K562 (cell line): ENCODE measurements around the gene ABI3BP. TPM values are rescaled to one million over a fixed set of nuclear protein-coding genes. Genes with fewer than 3 reads are reported as not detected.

Source experiments
- ATAC-seq: fragments of 200-7000 bp; cut with Tn5 transposase; 3 replicates; pipeline ENCODE4 v1.9.1; 2020; ENCODE audit warnings: moderate library complexity
- BruUV-seq: library from RNA; stranded (reverse); fragments of 400-500 nt; replicated peaks from 2 replicates; lab custom pipeline; 2021; lab: Mats Ljungman, UMichigan
- CTCF ChIA-PET: fragments of 300-600 bp; formaldehyde crosslinking; extraction: SDS; loops from one replicate; lab custom pipeline; 2021; ENCODE audit warnings: low intra/inter-chr PET ratio; lab: Yijun Ruan, JAX
- POLR2A ChIA-PET: fragments of 300-600, 350-650 bp; sonication (Branson Sonifier 250); formaldehyde crosslinking; extraction: SDS; loops from one replicate; lab custom pipeline; 2021; ENCODE audit warnings: antibody characterized with exemption, inconsistent platforms; lab: Yijun Ruan, JAX
- DNase-seq, 4 experiments: peaks; one replicate each; pipeline versions ENCODE4 v3.0.0 to v3.0.0-alpha.2; 2011 to 2018; ENCODE audit warnings: low spot score in 3 of 4, mixed read lengths in 3 of 4; ENCODE audit errors: extremely low read depth in 1 of 4
- FAIRE-seq: peaks from 2 replicates; lab custom pipeline; 2011; peaks lifted over from hg19 to GRCh38; lab: Jason Lieb, UNC
- H2AFZ ChIP-seq: 2 replicates; pipeline ENCODE4 v1.6.0; 2011; ENCODE audit warnings: low read depth, low read length, control low read depth, inconsistent platforms
- H3K27ac ChIP-seq: fragments of 200-600 bp; 3 replicates; pipeline ENCODE4 v1.8.0; 2011; ENCODE audit warnings: low read depth, mild to moderate bottlenecking, control low read depth, inconsistent platforms, low read length, moderate library complexity, mixed read lengths; ENCODE audit errors: extremely low read depth
- H3K27me3 ChIP-seq, 2 experiments: fragments of 300-600 bp in 1 of 2; 2 replicates in 1 of 2; 3 replicates in 1 of 2; pipeline versions ENCODE4 v1.6.0 to v1.8.0; 2011; ENCODE audit warnings: inconsistent platforms in 2 of 2, low read length in 2 of 2, mild to moderate bottlenecking in 1 of 2, mixed read lengths in 1 of 2, moderate library complexity in 1 of 2; ENCODE audit not compliant: control insufficient read depth in 2 of 2, insufficient read depth in 2 of 2
- H3K36me3 ChIP-seq: fragments of 300-600 bp; 3 replicates; pipeline ENCODE4 v1.8.0; 2011; ENCODE audit warnings: mild to moderate bottlenecking, low read length, inconsistent platforms; ENCODE audit not compliant: control insufficient read depth, insufficient read depth
- H3K4me1 ChIP-seq, 2 experiments: fragments of 200-600 bp in 1 of 2; replicated peaks in 1 of 2; 2 replicates in 1 of 2; 3 replicates in 1 of 2; pipeline versions ENCODE4 v1.5.1 to v1.8.0; 2011; ENCODE audit warnings: inconsistent platforms in 2 of 2, low read length in 2 of 2, mild to moderate bottlenecking in 1 of 2, mixed read lengths in 1 of 2, moderate library complexity in 1 of 2; ENCODE audit not compliant: control insufficient read depth in 2 of 2, insufficient read depth in 2 of 2
- H3K4me2 ChIP-seq: 2 replicates; pipeline ENCODE4 v1.6.1; 2011; ENCODE audit warnings: low read length, control low read depth, inconsistent platforms, mixed read lengths; ENCODE audit not compliant: insufficient read depth
- H3K4me3 ChIP-seq: fragments of 200-600 bp; sonication (generic), shearing (Covaris generic); 2 replicates; pipeline ENCODE4 v1.5.1; 2016; ENCODE audit warnings: control low read depth, inconsistent platforms
- H3K79me2 ChIP-seq: fragments of 200-600 bp; 3 replicates; pipeline ENCODE4 v1.8.0; 2011; ENCODE audit warnings: low read length, inconsistent platforms; ENCODE audit not compliant: control insufficient read depth, insufficient read depth
- H3K9ac ChIP-seq, 2 experiments: 2 replicates each; pipeline versions ENCODE4 v1.6.0 to v1.6.1; 2011; ENCODE audit warnings: low read depth in 2 of 2, low read length in 2 of 2, control low read depth in 1 of 2, inconsistent platforms in 1 of 2, mild to moderate bottlenecking in 1 of 2, mixed read lengths in 1 of 2; ENCODE audit not compliant: insufficient read depth in 1 of 2
- H3K9me1 ChIP-seq: one replicate; pipeline ENCODE4 v1.6.0; 2011; ENCODE audit warnings: inconsistent platforms, mild to moderate bottlenecking, low read length, moderate library complexity; ENCODE audit not compliant: control insufficient read depth, insufficient read depth
- H3K9me3 ChIP-seq: replicated peaks from 2 replicates; pipeline ENCODE4 v1.5.1; 2011; ENCODE audit warnings: low read depth, low read length, inconsistent platforms; ENCODE audit not compliant: control insufficient read depth, insufficient read depth
- H4K20me1 ChIP-seq: replicated peaks from 2 replicates; pipeline ENCODE4 v1.6.1; 2011; ENCODE audit warnings: low read length, inconsistent platforms, mixed read lengths; ENCODE audit not compliant: control insufficient read depth, insufficient read depth
- CBFA2T3 ChIP-seq: fragments of 450-650 bp; IDR thresholded peaks from 2 replicates; pipeline ENCODE4 v1.6.1; 2017
- CEBPB ChIP-seq: fragments of 450-650 bp; IDR thresholded peaks from 2 replicates; pipeline ENCODE4 v1.6.1; 2016; ENCODE audit warnings: missing genetic modification characterization, missing compliant biosample characterization
- CSDE1 ChIP-seq, 2 experiments: fragments of 450-650 bp; IDR thresholded peaks; 2 replicates each; pipeline ENCODE4 v1.6.1; 2016; ENCODE audit warnings: mild to moderate bottlenecking in 1 of 2
- FOXP1 ChIP-seq: sonication (generic); formaldehyde crosslinking; IDR thresholded peaks from 2 replicates; pipeline ENCODE4 v1.8.0; 2022; ENCODE audit warnings: mild to moderate bottlenecking, missing genetic modification reagents
- HDAC2 ChIP-seq: fragments of 450-650 bp; IDR thresholded peaks from 2 replicates; pipeline ENCODE4 v1.6.1; 2016; ENCODE audit warnings: mild to moderate bottlenecking
- ILF3 ChIP-seq: fragments of 450-650 bp; IDR thresholded peaks from 2 replicates; pipeline ENCODE4 v1.6.1; 2018; ENCODE audit warnings: antibody characterized with exemption, mild to moderate bottlenecking, moderate library complexity, borderline replicate concordance
- JUND ChIP-seq, 2 experiments: IDR thresholded peaks; 2 replicates in 1 of 2; 3 replicates in 1 of 2; pipeline ENCODE4 v1.6.1; 2011; ENCODE audit warnings: borderline replicate concordance in 2 of 2, low read depth in 2 of 2, low read length in 2 of 2, improper control_type of control experiment in 1 of 2, missing biosample characterization in 1 of 2, missing genetic modification characterization in 1 of 2, missing genetic modification reagents in 1 of 2
- KDM5B ChIP-seq: fragments of 200-600 bp; sonication (generic); IDR thresholded peaks from 2 replicates; pipeline ENCODE4 v1.6.1; 2012; ENCODE audit warnings: low read depth, mild to moderate bottlenecking, moderate library complexity, low read length, control low read depth, inconsistent platforms; ENCODE audit not compliant: insufficient replicate concordance
- NR2C1 ChIP-seq, 2 experiments: fragments of 450-650 bp; IDR thresholded peaks; 2 replicates each; pipeline ENCODE4 v1.6.1; 2017; ENCODE audit warnings: mild to moderate bottlenecking in 2 of 2, antibody characterized with exemption in 1 of 2, inconsistent platforms in 1 of 2, missing compliant biosample characterization in 1 of 2, missing genetic modification characterization in 1 of 2
- PHF8 ChIP-seq: fragments of 200-600 bp; sonication (generic); IDR thresholded peaks from 2 replicates; pipeline ENCODE4 v1.6.1; 2012; ENCODE audit warnings: mixed run types, mild to moderate bottlenecking, inconsistent platforms, low read length, moderate library complexity, borderline replicate concordance
- PHTF2 ChIP-seq: fragments of 250-450 bp; sonication (Bioruptor Pico); IDR thresholded peaks from 2 replicates; pipeline ENCODE4 v1.5.0; 2021; ENCODE audit warnings: mild to moderate bottlenecking
- PYGO2 ChIP-seq: fragments of 450-650 bp; IDR thresholded peaks from 2 replicates; pipeline ENCODE4 v1.6.1; 2016; ENCODE audit warnings: mild to moderate bottlenecking, missing genetic modification characterization, moderate library complexity, missing compliant biosample characterization
- SIX5 ChIP-seq, 2 experiments: IDR thresholded peaks; 2 replicates each; pipeline ENCODE4 v1.6.1; 2011; ENCODE audit warnings: low read length in 2 of 2, borderline replicate concordance in 1 of 2, low read depth in 1 of 2, mild to moderate bottlenecking in 1 of 2, moderate library complexity in 1 of 2; ENCODE audit not compliant: insufficient read depth in 1 of 2
- TRIM24 ChIP-seq, 2 experiments: fragments of 450-650 bp; IDR thresholded peaks; 2 replicates each; pipeline ENCODE4 v1.6.1; 2016
- ZC3H8 ChIP-seq: fragments of 450-650 bp; IDR thresholded peaks from 2 replicates; pipeline ENCODE4 v1.6.1; 2017
- ZNF699 ChIP-seq: fragments of 250-450 bp; sonication (Bioruptor Pico); IDR thresholded peaks from 2 replicates; pipeline ENCODE4 v1.8.0; 2021; ENCODE audit warnings: mild to moderate bottlenecking, moderate library complexity; ENCODE audit not compliant: insufficient replicate concordance
- ZNF75A ChIP-seq: fragments of 450-650 bp; formaldehyde crosslinking; IDR thresholded peaks from 2 replicates; pipeline ENCODE4 v1.4.0; 2020; ENCODE audit warnings: mild to moderate bottlenecking
- WGBS: fragments of 100-300 bp; shearing (Covaris generic); methylation state at CpG from one replicate; pipeline ENCODE4 v1.1.6; 2016; ENCODE audit warnings: low coverage, mixed read lengths; ENCODE audit not compliant: insufficient coverage; ENCODE audit errors: missing lambda C conversion rate; 5-methylcytosine and 5-hydroxymethylcytosine counted together
- in situ Hi-C: fragments of 300-500 bp; cut with MboI; formaldehyde crosslinking; loops from 4 replicates; pipeline ENCODE4 v1.15.0; 2018; ENCODE audit warnings: inconsistent platforms, mixed read lengths
- intact Hi-C: fragments of 100-400 bp; cut with micrococcal nuclease; formaldehyde crosslinking; loops from 2 replicates; pipeline ENCODE4 v1.14.2; 2022
- polyA plus RNA-seq, 8 experiments: library from polyadenylated mRNA; depleted of rRNA in 4 of 8; stranded (reverse) in 5 of 8; unstranded in 3 of 8; fragments of >200 nt; fragmentation: Nextera tagmentation in 2 of 8; fragmentation: Illumina TruSeq in 1 of 8; extraction: Ambion mirVana in 2 of 8; extraction: Trizol in 1 of 8; gene quantifications; 2 replicates each; pipeline versions ENCODE4 v1.2.1 to v1.2.3, GENCODE V29; 2011 to 2014; ENCODE audit warnings: inconsistent platforms in 1 of 8, missing spikeins in 1 of 8
- total RNA-seq, 7 experiments: library from RNA; depleted of rRNA in 6 of 7; stranded (reverse); fragments of >200 nt in 6 of 7; fragmentation: Illumina TruSeq in 2 of 7; extraction: Trizol in 2 of 7; gene quantifications; 2 replicates each; pipeline versions ENCODE4 v1.2.1 to v1.2.3, GENCODE V29; 2011 to 2021; ENCODE audit warnings: low replicate concordance in 1 of 7
- TF ChIP-seq, protein P1 (sequence below): fragments of 450-650 bp; IDR thresholded peaks from 2 replicates; pipeline ENCODE4 v1.6.1; 2017; ENCODE audit warnings: antibody characterized with exemption, mild to moderate bottlenecking

ABI3BP gene
- total and polyA plus RNA-seq, 9 of the 15 experiments (the other 6 are each of a cell fraction or from before 2014, with no cell fraction given) = 0.01 to 0.24 (median 0.06) TPM; not detected in 5

DNA sequence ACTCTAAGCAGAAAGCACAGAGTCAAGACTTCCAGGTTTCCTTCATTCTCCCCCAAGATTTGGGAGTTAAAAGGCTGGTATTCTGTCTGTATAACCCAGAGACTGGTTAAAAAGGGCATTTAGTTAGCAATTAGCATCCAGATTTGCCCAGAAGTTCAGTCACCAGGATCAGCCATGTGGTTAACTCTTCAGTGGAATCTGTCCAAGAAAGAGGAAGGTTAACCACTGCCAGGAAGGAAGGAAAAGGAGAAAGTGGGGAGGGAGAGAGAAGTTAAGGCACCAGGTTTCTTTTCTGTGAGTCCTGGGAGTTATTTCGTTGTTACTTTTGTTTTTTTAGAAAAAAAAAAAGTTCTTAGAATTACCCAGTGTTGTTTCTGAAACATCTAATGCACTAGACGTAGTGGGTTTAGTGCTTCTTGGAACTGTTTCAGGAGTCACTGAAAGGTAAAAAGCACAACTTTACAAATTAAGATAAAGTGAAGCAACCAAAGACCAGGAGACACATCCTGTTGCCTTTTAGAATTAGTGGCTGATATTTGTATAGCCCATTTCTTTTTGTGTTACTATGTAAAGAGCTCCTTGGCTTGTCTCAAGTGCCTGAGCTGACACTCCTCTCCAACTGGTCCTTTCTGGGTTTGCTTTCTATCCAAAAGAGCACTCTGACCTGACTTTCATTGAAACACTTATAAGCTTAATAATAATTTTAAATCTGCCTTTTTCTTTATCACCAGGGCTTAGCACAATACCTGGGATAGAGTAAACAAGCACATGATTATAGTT, 128.6 kb downstream of the ABI3BP start:
- BruUV-seq = no TSS peak
- H2AFZ ChIP-seq = no peak overlapping the region
- H3K27me3 ChIP-seq = no peaks in the 10 kb centered on the region
- no peaks in the 10 kb centered on the region for H3K36me3 ChIP-seq
- H3K79me2 ChIP-seq = no peaks in the 10 kb centered on the region
- ChIA-PET POLR2A (no interaction called here), CTCF (no interaction called here)
- intact Hi-C loops (no loop called here), in situ Hi-C loops (no loop called here)
- FAIRE-seq = no peak
- no peak for ATAC-seq
- no peak overlapping the region for H3K4me3 ChIP-seq
- 0% methylated on average over 2 of the region's 2 CpGs for WGBS
- no peak overlapping the region for H3K9ac ChIP-seq
- no peaks in the 10 kb centered on the region for H3K4me1 ChIP-seq
- DNase-seq = no peak
- no peaks in the 10 kb centered on the region for H4K20me1 ChIP-seq
- H3K27ac ChIP-seq = no peak overlapping the region
- no peaks in the 10 kb centered on the region for H3K9me1 ChIP-seq
- no peaks in the 10 kb centered on the region for H3K9me3 ChIP-seq
- no peak overlapping the region for H3K4me2 ChIP-seq
- TF ChIP-seq KDM5B = no peak
- no peak for TF ChIP-seq TRIM24 (IDR thresholded peaks at IDR 0.05)
- TF ChIP-seq CEBPB (tag) = no peak
- TF ChIP-seq ZNF699 (CRISPR knock-in tag) = no peak
- TF ChIP-seq, protein P1, sequence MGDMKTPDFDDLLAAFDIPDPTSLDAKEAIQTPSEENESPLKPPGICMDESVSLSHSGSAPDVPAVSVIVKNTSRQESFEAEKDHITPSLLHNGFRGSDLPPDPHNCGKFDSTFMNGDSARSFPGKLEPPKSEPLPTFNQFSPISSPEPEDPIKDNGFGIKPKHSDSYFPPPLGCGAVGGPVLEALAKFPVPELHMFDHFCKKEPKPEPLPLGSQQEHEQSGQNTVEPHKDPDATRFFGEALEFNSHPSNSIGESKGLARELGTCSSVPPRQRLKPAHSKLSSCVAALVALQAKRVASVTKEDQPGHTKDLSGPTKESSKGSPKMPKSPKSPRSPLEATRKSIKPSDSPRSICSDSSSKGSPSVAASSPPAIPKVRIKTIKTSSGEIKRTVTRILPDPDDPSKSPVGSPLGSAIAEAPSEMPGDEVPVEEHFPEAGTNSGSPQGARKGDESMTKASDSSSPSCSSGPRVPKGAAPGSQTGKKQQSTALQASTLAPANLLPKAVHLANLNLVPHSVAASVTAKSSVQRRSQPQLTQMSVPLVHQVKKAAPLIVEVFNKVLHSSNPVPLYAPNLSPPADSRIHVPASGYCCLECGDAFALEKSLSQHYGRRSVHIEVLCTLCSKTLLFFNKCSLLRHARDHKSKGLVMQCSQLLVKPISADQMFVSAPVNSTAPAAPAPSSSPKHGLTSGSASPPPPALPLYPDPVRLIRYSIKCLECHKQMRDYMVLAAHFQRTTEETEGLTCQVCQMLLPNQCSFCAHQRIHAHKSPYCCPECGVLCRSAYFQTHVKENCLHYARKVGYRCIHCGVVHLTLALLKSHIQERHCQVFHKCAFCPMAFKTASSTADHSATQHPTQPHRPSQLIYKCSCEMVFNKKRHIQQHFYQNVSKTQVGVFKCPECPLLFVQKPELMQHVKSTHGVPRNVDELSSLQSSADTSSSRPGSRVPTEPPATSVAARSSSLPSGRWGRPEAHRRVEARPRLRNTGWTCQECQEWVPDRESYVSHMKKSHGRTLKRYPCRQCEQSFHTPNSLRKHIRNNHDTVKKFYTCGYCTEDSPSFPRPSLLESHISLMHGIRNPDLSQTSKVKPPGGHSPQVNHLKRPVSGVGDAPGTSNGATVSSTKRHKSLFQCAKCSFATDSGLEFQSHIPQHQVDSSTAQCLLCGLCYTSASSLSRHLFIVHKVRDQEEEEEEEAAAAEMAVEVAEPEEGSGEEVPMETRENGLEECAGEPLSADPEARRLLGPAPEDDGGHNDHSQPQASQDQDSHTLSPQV = no peak
- TF ChIP-seq JUND (IDR thresholded peaks at IDR 0.05; ENCODE audit: borderline replicate concordance, low read depth, low read length) = no peak
- no peak for TF ChIP-seq JUND (tag; IDR thresholded peaks at IDR 0.05; ENCODE audit: borderline replicate concordance, low read depth, low read length)
- no peak for TF ChIP-seq CBFA2T3
- TF ChIP-seq NR2C1 (IDR thresholded peaks at IDR 0.05) = no peak
- no peak for TF ChIP-seq NR2C1 (tag; IDR thresholded peaks at IDR 0.05)
- no peak for TF ChIP-seq HDAC2
- TF ChIP-seq FOXP1 (CRISPR knock-in tag) = no peak
- no peak for TF ChIP-seq SIX5 (IDR thresholded peaks at IDR 0.05; ENCODE audit: borderline replicate concordance in 1 of 2, insufficient read depth in 1 of 2, low read depth in 1 of 2, low read length in 2 of 2)
- no peak for TF ChIP-seq CSDE1 (IDR thresholded peaks at IDR 0.05)
- no peak for TF ChIP-seq ZNF75A (CRISPR knock-in tag)
- TF ChIP-seq PYGO2 = no peak
- TF ChIP-seq PHTF2 = no peak
- TF ChIP-seq PHF8 = no peak
- no peak for TF ChIP-seq ILF3
- TF ChIP-seq ZC3H8 = no peak
